Pons (tissue), 1 donor: ENCODE measurements around the gene PUM2.

Experiments
- DNase-seq: peaks from one replicate; pipeline ENCODE4 v3.0.0-alpha.2; 2016; ENCODE audit warnings: low spot score

The PUM2 gene

DNA sequence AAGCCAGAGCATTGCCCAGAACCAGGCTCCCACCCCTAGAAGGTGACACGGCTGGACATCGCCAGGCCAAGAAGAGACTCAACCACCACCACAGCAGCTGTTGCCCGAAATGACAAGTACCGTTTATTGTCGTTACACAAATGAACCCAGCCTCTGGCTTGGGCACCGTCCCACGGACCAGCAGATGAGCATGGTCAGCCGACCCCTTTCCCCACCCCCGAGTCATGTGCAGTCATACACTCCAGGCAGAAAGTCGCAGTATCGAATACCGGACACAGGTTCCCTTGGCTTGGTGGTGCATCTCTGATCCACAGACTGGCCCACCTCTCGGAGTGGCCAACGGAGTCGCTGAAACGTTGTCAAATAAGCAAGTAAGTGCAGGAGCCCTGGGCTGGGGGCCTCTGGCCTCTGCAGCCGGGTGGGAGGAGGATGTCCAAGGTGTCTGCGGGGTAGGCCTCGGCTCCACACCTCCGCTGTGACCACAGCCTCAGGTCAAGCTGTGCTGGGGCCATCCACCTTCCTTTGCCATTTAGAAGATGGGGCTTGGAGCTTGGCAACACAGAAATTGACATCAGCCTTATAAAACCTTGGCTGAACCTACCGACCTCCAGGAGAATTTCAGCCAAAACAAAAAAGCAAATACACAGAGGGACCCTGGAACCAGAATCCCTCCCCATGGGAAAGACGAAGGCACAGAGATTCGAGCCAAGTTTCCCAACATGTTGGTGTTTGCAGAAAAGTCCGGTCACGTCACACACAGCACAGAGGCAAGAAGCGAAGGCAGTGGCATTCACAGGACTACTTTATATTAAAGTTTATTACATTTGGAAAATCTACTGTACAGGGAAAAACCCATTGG is 149.7 kb downstream of the PUM2 start:
- DNase-seq = no peak

- no peak for DNase-seq
These were observed 150.9 kb downstream of the PUM2 start for GRCh38 chr2:20199633-20200270.

DNA sequence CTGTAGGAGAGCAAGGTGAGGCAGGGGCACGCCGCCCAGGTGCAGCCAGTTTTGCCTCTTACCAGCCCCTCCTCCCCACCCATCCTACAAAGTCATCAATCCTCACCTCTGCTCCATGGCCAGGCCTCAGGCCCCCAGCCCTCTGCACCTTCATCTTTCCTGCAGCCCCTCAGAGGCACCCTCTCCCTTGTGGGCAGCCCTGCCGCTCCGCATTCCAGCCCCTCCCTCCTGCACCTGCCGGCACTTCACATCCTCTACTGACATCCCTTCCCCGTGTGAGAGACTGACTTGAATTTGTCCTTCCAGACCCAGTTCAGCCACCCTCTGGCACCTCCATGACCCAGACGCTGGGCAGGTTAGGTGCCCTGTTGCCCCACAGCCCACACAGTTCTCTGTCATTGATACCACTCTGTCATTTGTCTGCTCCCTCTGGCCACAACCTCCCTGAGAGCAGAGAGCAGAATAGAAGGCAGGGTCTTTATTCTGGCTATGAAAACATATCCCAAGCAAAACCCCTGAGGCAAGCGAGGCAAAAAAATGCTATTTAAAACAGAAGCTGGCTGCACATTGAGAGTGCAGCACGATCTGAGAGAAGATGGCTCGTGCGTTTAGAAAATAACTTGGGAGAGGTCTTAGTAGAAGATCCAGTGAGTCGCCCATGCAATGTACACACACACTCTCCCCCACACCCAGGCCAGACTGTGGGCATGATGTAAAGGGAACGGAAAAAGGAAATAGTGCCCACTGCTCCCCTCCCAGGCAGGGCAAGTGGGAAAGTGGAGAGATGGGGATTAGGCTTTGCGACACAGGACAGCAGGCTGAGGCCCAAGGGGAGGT is 151.6 kb downstream of the PUM2 start:
- DNase-seq = no peak
